ENCODE results near the gene RAB14. TPM values are rescaled to one million over a fixed set of nuclear protein-coding genes. Genes with fewer than 3 reads are reported as not detected.
A peak's percentile ranks its signal among the peaks of the same experiment; 100 is the strongest.

RAB14 gene
- total RNA-seq, 2 donors from 2014 or later: 13.5 to 21.8 TPM

GRCh38 chr9:121185774-121186403, 15.8 kb downstream of the RAB14 start:
- Histone ChIP-seq H3K4me1 (peaks cover 52% of the 10 kb centered on the region), H3K9me3 (no peaks in the 10 kb centered on the region), H3K27ac (no peak overlapping the region), H3K36me3 (replicated peaks in 1 of 2; ENCODE audit: insufficient read depth in 1 of 2, low read depth in 2 of 2) (peaks cover 0 to 1% of the 10 kb centered on the region in 2 donors), H3K27me3 (no peaks in the 10 kb centered on the region), H3K4me3 (no peak overlapping the region)
- DNase-seq: no peak
- intact Hi-C loops (cut with DNase I): no loop called here
- no peak for ATAC-seq
- WGBS, 2 donors: 81 to 90% methylated on average over 4 of the region's 4 CpGs
- TF ChIP-seq, protein P1, sequence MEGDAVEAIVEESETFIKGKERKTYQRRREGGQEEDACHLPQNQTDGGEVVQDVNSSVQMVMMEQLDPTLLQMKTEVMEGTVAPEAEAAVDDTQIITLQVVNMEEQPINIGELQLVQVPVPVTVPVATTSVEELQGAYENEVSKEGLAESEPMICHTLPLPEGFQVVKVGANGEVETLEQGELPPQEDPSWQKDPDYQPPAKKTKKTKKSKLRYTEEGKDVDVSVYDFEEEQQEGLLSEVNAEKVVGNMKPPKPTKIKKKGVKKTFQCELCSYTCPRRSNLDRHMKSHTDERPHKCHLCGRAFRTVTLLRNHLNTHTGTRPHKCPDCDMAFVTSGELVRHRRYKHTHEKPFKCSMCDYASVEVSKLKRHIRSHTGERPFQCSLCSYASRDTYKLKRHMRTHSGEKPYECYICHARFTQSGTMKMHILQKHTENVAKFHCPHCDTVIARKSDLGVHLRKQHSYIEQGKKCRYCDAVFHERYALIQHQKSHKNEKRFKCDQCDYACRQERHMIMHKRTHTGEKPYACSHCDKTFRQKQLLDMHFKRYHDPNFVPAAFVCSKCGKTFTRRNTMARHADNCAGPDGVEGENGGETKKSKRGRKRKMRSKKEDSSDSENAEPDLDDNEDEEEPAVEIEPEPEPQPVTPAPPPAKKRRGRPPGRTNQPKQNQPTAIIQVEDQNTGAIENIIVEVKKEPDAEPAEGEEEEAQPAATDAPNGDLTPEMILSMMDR (IDR thresholded peaks at IDR 0.05): no peak
- no peak for TF ChIP-seq POLR2A (IDR thresholded peaks at IDR 0.05)

- Histone ChIP-seq H3K27me3 (no peaks in the 10 kb centered on the region), H3K4me1 (peaks cover 52% of the 10 kb centered on the region), H3K36me3 (replicated peaks in 1 of 2; ENCODE audit: insufficient read depth in 1 of 2, low read depth in 2 of 2) (peaks cover 0 to 2% of the 10 kb centered on the region in 2 donors), H3K4me3 (no peak overlapping the region), H3K9me3 (no peaks in the 10 kb centered on the region), H3K27ac (no peak overlapping the region)
- 82 to 94% methylated on average over 3 of the region's 3 CpGs for WGBS, 2 donors
- intact Hi-C loops (cut with DNase I): no loop called here
- ATAC-seq (no peak), DNase-seq (no peak)
- TF ChIP-seq POLR2A (IDR thresholded peaks at IDR 0.05): no peak
- TF ChIP-seq, protein P1 (IDR thresholded peaks at IDR 0.05): no peak
Measured at GRCh38 chr9:121185178-121185745, 16.4 kb downstream of the RAB14 start.

GRCh38 chr9:121184463-121184862, 17.2 kb downstream of the RAB14 start:
- H3K27ac ChIP-seq: no peak overlapping the region
- peaks cover 0 to 2% of the 10 kb centered on the region in 2 donors for H3K36me3 ChIP-seq (replicated peaks in 1 of 2; ENCODE audit: insufficient read depth in 1 of 2, low read depth in 2 of 2)
- no peak overlapping the region for H3K4me3 ChIP-seq
- no peaks in the 10 kb centered on the region for H3K27me3 ChIP-seq
- intact Hi-C loops (cut with DNase I): no loop called here
- DNase-seq (no peak), ATAC-seq (no peak)
- H3K4me1 ChIP-seq: peaks cover 60% of the 10 kb centered on the region
- no peaks in the 10 kb centered on the region for H3K9me3 ChIP-seq
- TF ChIP-seq, protein P1 (IDR thresholded peaks at IDR 0.05): no peak
- no peak for TF ChIP-seq POLR2A (IDR thresholded peaks at IDR 0.05)

DNA sequence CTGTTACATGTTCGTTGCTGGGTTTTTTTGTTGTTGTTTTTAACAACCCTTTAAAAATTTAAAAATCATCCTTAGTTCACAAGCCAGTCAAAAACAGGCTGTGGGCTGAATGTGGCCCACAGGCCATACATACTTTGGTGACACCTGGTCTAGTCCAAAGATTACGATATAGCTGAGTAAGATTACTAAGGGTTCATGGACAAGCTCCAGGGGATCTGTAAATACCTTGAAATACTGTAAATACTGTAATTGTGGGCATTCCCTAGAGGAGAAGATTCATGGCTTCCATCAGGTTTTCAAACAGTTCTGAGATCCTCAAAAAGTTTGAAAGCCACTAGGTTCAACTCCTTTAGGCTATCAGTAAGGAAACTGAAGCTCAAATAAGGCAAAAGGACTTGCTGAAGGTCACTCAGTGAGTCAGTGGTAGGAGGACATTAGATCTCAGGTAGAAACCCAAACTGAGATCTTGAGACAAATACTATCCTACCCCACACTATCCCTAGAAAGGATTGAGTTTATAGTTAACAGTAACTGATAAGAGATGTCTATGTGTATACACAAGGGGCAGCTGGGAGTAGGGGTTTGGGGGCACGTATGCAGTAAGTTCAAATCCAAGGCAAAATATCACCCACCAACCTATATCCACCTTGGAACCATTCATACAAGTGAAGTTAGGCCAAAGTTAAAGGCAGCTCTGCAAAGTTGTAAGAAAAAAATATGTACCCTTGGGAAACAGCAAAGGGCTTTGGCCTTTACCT, 17.8 kb downstream of the RAB14 start:
- Histone ChIP-seq H3K9me3 (no peaks in the 10 kb centered on the region), H3K27ac (peak overlapping the region in 2 of 4 donors; percentile 22 to 58), H3K36me3 (replicated peaks in 1 of 2; ENCODE audit: insufficient read depth in 1 of 2, low read depth in 2 of 2) (peaks cover 0 to 2% of the 10 kb centered on the region in 2 donors), H3K4me3 (no peak overlapping the region), H3K4me1 (peaks cover 66% of the 10 kb centered on the region), H3K27me3 (no peaks in the 10 kb centered on the region)
- no peak for TF ChIP-seq POLR2A (IDR thresholded peaks at IDR 0.05)
- TF ChIP-seq, protein P1 (IDR thresholded peaks at IDR 0.05): no peak
- WGBS, 2 donors: 48 to 53% methylated on average over 3 of the region's 3 CpGs
- intact Hi-C loops (cut with DNase I): no loop called here
- ATAC-seq (no peak), DNase-seq (no peak)

All from body of pancreas (tissue), 4 donors.